Occipital lobe (tissue), 2 donors: ENCODE measurements around the gene VKORC1. TPM values are rescaled to one million over a fixed set of nuclear protein-coding genes. Genes with fewer than 3 reads are reported as not detected.
A peak's percentile ranks its signal among the peaks of the same experiment; 100 is the strongest.
"Not testable (repeated sequence)": the region's sequence is repeated elsewhere in the genome, so short reads cannot be mapped to it uniquely, and the experiment has no call there.

Source experiments
- DNase-seq: peaks from one replicate; lab custom pipeline; 2025; lab: John Stamatoyannopoulos, UW
- total RNA-seq: library from RNA; depleted of rRNA; stranded (reverse); fragments of >200 nt; gene quantifications from one replicate; pipeline ENCODE4 v1.2.3, GENCODE V29; 2014

The VKORC1 gene
- 30.7 TPM for total RNA-seq

DNA sequence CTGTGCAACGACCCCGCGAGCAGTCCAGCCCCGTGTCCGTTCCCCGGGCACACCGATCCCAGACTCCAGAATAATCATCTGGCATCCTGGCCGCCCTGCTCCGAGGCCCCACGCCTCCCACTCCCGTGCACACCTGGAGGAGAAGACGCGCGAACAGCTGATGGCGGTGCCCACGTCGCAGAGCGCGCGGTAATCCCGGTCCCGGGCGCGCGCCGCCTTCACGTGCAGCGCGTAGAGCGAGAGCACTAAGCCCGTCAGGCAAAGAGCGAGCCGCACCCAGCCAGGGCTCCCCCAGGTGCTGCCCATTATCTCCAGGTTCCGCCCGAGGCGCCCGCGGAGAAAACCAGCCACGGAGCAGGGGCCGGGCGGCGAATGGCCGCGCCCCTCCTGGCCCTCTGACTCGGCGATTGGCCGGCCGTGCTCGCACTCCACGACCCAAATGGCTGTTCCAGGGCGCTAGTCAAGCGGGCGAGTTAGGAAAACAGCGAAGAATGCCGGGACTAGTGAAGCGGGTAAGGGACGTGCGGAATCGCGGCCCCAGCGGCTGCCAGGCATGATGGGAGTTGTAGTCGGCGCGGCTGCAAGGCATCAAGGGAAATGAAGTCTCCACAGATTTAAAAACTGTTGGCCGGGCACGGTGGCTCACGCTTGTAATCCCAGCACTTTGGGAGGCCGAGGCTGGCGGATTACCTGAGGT lies at the start of gene VKORC1:
VKORC1 (minus strand) TSS at position 374 of the 697 bp plus-strand sequence; CDS start at position 306, 68 bp downstream.
- DNase-seq: peak; percentile 95

DNA sequence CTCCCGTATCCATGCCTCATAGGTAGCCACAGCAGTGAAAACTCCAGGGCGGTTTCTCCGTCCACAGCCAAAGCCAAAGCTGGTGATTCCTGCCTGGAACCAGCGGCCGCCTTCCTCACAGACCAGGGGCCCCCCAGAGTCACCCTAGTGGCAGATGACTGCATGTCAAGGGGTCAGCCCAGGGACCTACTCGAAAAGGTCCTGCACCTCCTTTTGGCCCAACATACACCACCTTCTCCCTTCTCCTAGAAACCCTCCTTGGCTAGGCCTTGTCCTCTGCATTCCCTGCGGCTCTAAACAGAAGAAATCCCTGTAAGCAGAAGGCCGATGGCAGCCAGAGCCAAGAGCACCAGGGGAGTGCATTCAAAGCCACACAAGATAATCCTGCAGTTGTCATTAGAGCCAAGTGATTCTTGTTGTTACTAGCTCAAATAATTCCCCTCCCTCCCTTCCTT lies 49.1 kb upstream of the VKORC1 start:
- no peak for DNase-seq

DNA sequence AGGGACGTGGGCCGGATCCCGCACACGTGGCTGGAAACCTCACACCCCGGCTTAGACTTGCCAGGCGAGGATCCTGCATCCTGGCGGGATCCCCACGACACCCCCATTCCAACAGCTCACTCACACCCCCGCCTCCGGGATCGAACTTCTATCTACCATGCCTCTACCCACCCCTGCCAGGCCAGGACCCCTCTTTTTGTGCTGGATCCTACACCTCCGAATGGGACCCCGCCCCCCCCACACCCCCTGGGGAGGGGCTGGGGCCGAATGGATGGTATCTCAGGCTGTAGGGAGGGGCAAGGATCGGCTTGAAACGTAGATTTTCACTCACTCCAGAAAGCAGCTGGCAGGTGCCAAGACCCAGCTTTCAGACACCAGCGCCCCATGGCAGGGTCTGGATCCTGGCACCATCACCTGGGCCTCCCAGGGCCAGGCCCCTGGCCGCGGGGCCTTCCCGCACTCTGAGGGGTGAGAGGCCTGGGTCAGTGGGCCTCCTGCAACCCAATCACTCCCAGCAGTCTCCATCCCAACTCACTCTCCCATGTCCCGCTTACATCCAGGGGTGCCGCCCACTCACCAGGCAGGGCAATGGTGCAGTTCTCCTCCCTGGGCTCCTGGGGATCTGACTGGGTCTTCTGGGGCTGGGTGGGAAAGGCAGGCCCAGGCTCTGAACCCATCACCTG lies 48.6 kb upstream of the VKORC1 start:
- DNase-seq: no peak

GRCh38 chr16:31142109-31143010 lies 47.8 kb upstream of the VKORC1 start:
- peak; percentile 99 for DNase-seq

GRCh38 chr16:31141489-31142108 lies 47.0 kb upstream of the VKORC1 start:
- DNase-seq: no peak

GRCh38 chr16:31141071-31141469 lies 46.5 kb upstream of the VKORC1 start:
- not testable (repeated sequence) for DNase-seq

- DNase-seq: no peak
Observed at GRCh38 chr16:31138621-31139578, 44.3 kb upstream of the VKORC1 start.

GRCh38 chr16:31136822-31137499 lies 42.4 kb upstream of the VKORC1 start:
- not testable (repeated sequence) for DNase-seq

DNA sequence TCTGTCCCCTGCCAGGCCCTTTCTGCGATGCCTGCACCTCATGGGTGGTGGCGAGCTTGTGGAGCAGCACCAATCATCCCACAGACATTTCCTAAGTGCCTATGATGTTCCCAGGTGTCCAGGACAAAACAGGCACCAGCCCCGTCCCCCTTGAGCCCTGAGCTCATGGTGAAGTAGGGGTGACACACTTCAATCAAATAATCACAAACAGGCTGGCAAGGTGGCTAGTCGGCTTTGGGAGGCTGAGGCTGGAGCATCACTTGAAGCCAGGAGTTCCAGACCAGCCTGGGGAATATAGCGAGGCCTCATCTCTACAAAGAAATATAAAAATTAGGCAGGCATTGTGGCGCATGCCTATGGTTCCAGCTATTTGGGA lies 41.7 kb upstream of the VKORC1 start:
- DNase-seq: no peak

- no peak for DNase-seq
Observed at GRCh38 chr16:31135535-31136286, 41.1 kb upstream of the VKORC1 start, which contains the start of gene PRSS8. Gene PRSS8, minus strand, starts transcription at chr16:31135727. Its CDS starts 229 bp downstream, at chr16:31135498.

DNA sequence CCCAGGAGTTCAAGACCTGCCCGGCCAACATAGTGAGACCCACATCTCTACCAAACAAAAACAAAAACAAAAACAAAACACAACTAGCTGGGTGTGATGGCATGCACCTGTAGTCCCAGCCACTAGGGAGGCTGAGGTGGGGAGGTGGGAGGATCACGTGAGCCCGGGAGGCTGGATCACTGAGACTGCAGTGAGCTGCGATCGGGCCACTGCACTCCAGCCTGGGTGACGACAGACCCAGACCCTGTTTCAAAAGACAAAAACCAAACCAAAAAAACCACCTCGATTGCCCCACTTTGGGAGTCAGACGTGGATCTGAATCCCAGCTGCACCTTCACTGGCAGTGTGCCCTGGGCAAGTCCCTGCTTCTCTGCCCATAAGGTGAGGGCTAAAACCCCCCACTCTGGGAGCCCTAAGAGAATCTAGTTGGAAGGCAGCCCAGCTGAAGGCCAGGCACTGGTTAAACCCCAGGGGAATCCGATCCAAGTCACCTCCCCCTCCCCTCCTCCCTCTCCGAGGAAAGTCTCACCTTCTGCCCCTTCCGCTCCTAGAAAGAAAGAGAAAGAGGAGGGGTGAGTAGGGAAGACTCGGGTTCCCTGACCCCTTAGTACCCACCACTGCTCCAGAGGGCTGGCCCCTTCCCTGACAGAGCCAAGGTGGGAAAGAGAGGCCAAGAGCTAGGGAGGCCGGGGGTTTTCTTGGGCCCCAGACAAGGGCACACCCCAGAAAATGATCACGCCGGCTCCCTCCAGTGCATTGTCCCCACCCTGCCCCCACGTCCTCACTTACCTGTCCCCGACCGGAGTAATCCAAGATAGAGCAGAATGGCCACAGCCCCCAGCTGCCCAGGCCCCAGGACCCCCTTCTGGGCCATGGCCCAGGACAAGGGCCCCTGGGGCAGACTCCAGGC lies 40.3 kb upstream of the VKORC1 start:
- DNase-seq: no peak

DNA sequence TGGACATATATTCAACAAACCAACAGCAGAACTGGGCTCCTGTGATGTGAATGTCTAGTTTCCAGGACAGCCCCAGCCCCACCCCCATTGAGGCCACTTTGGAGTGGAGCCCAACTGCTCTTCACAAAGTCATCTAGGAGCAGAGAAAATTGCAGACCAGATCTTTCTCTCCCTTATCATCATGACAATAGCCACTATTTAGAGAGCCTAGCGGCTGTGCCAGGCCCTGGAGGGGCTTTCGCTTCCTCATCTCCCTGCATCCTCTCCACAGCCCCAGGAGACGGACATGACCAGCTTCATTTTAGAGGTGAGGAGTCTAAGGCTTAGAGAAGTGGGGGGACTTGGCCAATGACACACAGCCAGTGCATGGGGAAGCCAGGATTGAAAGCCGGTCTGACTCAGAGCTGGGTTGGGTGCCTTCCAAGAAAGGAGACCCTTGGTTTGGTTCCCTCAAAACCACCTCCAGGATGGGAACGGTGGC lies 39.5 kb upstream of the VKORC1 start:
- no peak for DNase-seq

GRCh38 chr16:31133046-31133501 lies 38.5 kb upstream of the VKORC1 start:
- DNase-seq: no peak

GRCh38 chr16:31132303-31132979 lies 37.8 kb upstream of the VKORC1 start:
- no peak for DNase-seq

DNA sequence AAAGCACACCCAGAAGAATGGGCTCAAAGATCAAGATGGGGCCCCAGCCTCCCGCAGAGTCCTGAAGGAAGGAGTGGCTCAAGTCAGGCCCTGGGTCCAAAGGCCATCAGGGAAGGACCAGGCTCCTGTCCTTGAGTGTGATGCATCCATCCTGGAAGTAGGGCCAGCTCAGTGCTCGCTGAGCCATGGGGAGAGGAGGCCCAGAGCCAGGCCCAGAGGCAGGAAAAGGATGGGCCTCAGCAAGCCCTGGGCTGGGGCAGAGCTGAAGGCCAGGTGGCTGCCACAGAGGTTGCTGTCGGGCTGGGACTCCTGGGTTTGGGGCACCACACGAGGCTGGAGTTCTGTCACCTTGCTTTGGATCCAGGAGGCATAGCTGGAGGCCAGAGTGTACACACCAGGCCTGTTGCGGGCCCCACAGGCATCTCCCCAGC lies 37.3 kb upstream of the VKORC1 start:
- DNase-seq: no peak

GRCh38 chr16:31131416-31131815 lies 36.8 kb upstream of the VKORC1 start:
- DNase-seq: no peak

DNA sequence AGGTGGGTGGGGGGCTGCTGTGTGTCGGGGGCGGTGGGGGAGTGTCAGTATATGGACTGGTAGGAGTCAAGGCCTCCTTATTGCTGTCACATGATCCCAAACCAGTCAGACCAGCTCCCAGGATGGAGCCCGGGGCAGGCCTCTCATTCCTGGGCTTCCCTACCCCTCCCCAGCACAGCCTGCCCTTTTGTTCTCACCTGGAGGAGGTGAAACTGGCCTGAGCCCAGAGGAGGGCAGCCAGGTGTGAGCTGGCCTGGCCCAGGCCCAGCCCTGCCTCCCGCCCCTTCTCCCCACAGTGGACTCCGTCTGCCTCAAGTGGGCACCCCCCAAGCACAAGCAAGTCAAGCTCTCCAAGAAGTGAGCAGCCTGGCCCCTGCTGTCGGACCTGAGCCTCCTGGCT lies 36.3 kb upstream of the VKORC1 start:
- no peak for DNase-seq
